Measurements from ENCODE around the gene LHPP.

- TF ChIP-seq PATZ1 (CRISPR knock-in tag; IDR thresholded peaks at IDR 0.05; ENCODE audit: borderline replicate concordance) (no peak), TOX (CRISPR knock-in tag; IDR thresholded peaks at IDR 0.05; ENCODE audit: borderline replicate concordance) (no peak), ARNTL (CRISPR knock-in tag; IDR thresholded peaks at IDR 0.05; ENCODE audit: borderline replicate concordance, low read depth) (no peak), CREB5 (CRISPR knock-in tag; IDR thresholded peaks at IDR 0.05; ENCODE audit: low read depth) (no peak), ESRRG (CRISPR knock-in tag; IDR thresholded peaks at IDR 0.05) (no peak), TCF4 (CRISPR knock-in tag; IDR thresholded peaks at IDR 0.05; ENCODE audit: borderline replicate concordance) (no peak), ZFP30 (CRISPR knock-in tag; IDR thresholded peaks at IDR 0.05) (no peak), CSRNP3 (CRISPR knock-in tag; IDR thresholded peaks at IDR 0.05) (no peak), ZNF565 (CRISPR knock-in tag; conservative IDR thresholded peaks at IDR 0.05; ENCODE audit: low read depth) (no peak), SNAI2 (CRISPR knock-in tag; IDR thresholded peaks at IDR 0.05) (no peak)
These were observed 157.6 kb downstream of the LHPP start for GRCh38 chr10:124619195-124619594.

Data from SK-N-SH treated with all-trans-retinoic acid at 6 μM for 48 hours (cell line).